ENCODE data around the gene FZR1. TPM values are rescaled to one million over a fixed set of nuclear protein-coding genes. Genes with fewer than 3 reads are reported as not detected.

Gene FZR1
- total and polyA plus RNA-seq, 9 of the 15 experiments (the other 6 are each of a cell fraction or from before 2014, with no cell fraction given) = 0.18 to 48.0 (median 22.2) TPM

- TF ChIP-seq, protein P1, sequence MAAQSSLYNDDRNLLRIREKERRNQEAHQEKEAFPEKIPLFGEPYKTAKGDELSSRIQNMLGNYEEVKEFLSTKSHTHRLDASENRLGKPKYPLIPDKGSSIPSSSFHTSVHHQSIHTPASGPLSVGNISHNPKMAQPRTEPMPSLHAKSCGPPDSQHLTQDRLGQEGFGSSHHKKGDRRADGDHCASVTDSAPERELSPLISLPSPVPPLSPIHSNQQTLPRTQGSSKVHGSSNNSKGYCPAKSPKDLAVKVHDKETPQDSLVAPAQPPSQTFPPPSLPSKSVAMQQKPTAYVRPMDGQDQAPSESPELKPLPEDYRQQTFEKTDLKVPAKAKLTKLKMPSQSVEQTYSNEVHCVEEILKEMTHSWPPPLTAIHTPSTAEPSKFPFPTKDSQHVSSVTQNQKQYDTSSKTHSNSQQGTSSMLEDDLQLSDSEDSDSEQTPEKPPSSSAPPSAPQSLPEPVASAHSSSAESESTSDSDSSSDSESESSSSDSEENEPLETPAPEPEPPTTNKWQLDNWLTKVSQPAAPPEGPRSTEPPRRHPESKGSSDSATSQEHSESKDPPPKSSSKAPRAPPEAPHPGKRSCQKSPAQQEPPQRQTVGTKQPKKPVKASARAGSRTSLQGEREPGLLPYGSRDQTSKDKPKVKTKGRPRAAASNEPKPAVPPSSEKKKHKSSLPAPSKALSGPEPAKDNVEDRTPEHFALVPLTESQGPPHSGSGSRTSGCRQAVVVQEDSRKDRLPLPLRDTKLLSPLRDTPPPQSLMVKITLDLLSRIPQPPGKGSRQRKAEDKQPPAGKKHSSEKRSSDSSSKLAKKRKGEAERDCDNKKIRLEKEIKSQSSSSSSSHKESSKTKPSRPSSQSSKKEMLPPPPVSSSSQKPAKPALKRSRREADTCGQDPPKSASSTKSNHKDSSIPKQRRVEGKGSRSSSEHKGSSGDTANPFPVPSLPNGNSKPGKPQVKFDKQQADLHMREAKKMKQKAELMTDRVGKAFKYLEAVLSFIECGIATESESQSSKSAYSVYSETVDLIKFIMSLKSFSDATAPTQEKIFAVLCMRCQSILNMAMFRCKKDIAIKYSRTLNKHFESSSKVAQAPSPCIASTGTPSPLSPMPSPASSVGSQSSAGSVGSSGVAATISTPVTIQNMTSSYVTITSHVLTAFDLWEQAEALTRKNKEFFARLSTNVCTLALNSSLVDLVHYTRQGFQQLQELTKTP (IDR thresholded peaks at IDR 0.05; ENCODE audit: low read depth in 1 of 2, partially characterized antibody in 2 of 2) = peak in 1 of 2 experiments; percentile 46
- TF ChIP-seq ETV6 (IDR thresholded peaks at IDR 0.05; ENCODE audit: borderline replicate concordance in 1 of 2, low read depth in 2 of 2, low read length in 1 of 2) = no peak
- TF ChIP-seq ETV6 (CRISPR knock-in tag; IDR thresholded peaks at IDR 0.05; ENCODE audit: borderline replicate concordance) = no peak
- TF ChIP-seq HNRNPK (IDR thresholded peaks at IDR 0.05; ENCODE audit: low read depth, low read length, poor library complexity, severe bottlenecking) = no peak
- TF ChIP-seq MXI1 (IDR thresholded peaks at IDR 0.05; ENCODE audit: low read depth, low read length) = no peak
- no peak for TF ChIP-seq YBX1 (IDR thresholded peaks at IDR 0.05)
- TF ChIP-seq CXXC5 (CRISPR knock-in tag; IDR thresholded peaks at IDR 0.05) = no peak
- TF ChIP-seq HMBOX1 (IDR thresholded peaks at IDR 0.05) = no peak
- TF ChIP-seq SETDB1 (IDR thresholded peaks at IDR 0.05; ENCODE audit: low read length) = no peak
- TF ChIP-seq ZNF217 (CRISPR knock-in tag; IDR thresholded peaks at IDR 0.05) = no peak
- no peak for TF ChIP-seq FOXJ2 (tag; IDR thresholded peaks at IDR 0.05)
- no peak for TF ChIP-seq SMAD1 (IDR thresholded peaks at IDR 0.05; ENCODE audit: low read depth, low read length, partially characterized antibody)
- TF ChIP-seq MCM7 (IDR thresholded peaks at IDR 0.05) = no peak
- TF ChIP-seq HMGN3 (IDR thresholded peaks at IDR 0.05; ENCODE audit: borderline replicate concordance, extremely low read depth, insufficient read length, low read depth, low read length) = no peak
- no peak for TF ChIP-seq IFI16 (CRISPR knock-in tag; IDR thresholded peaks at IDR 0.05)
- no peak for TF ChIP-seq ZNF165 (CRISPR knock-in tag; IDR thresholded peaks at IDR 0.05; ENCODE audit: borderline replicate concordance)
- TF ChIP-seq HDGF (IDR thresholded peaks at IDR 0.05) = no peak
- no peak for TF ChIP-seq E2F4 (CRISPR knock-in tag; IDR thresholded peaks at IDR 0.05; ENCODE audit: low read depth)
- TF ChIP-seq ZNF174 (CRISPR knock-in tag; IDR thresholded peaks at IDR 0.05) = no peak
- no peak for TF ChIP-seq STAG1 (CRISPR knock-in tag; IDR thresholded peaks at IDR 0.05; ENCODE audit: borderline replicate concordance)
- no peak for TF ChIP-seq ZNF121 (CRISPR knock-in tag; conservative IDR thresholded peaks at IDR 0.05)
Observed at GRCh38 chr19:3580156-3580934, 74.2 kb downstream of the FZR1 start (continued).
